HG03457 (cell line): ENCODE measurements around the gene STX3.
A peak's percentile ranks its signal among the peaks of the same experiment; 100 is the strongest.
"Not testable (repeated sequence)": the region's sequence is repeated elsewhere in the genome, so short reads cannot be mapped to it uniquely, and the experiment has no call there.

Experiments
- ATAC-seq: cut with Tn5 transposase; IDR thresholded peaks from one replicate; pipeline ENCODE4 v1.9.1; 2021; ENCODE audit warnings: moderate number of reproducible peaks; ENCODE audit not compliant: unreplicated experiment

The STX3 gene

DNA sequence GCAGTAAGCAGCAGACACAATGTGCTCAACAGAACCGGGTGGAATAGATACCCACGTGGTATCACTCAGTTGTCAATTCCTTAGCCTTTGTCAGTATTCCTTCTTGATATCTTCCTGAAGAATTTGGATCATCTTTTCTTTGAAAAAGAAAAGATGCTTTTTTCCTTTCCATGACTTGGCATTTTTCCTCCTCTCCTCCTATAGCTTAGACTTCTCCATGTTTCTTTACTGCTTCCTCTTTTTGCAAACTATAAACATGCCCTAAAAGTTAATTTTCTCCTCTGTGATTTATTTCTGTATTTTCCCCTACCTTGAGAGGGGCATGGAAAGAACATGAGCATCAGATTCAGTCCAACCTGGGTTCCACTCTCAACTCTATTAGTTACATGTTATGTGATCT lies 78.4 kb downstream of the STX3 start:
- ATAC-seq: no peak

DNA sequence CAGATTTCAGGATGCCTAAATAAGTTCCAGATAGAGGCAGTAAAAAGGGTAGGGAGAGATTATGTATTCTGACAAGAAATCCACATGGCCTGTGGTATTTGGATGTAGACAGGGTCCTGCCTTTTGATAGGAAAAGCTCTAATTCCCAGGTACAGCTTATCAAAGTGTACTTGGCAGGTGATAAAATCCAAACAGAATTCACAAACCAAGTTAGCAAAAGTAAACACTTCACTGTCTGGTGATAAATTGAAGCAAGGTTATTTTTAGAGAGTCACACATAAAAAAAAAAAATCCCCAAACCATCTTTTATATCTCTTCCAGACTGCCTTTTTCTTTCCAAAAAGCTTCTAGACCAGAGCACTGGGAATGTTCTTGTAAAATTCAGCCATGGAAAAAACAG lies 84.4 kb downstream of the STX3 start:
- no peak for ATAC-seq

DNA sequence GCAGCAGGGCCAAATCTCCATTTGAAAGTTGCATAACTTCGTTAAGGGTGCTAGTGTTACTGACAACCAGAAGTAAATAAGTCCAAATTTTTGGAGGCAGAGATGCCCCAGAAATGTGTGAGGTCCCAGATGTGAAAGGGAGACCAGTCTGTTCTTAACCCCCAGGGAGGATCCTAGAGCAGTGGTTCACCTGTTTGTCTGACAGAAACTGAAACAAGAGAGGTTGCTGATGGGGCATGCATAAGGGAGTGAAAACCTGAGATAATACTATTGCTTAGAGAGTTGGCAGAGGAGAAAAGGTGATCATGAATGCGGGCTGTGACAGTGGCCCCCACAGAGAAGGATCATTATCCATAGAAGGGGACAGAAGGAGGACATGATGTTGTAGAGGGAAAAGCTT lies 86.3 kb downstream of the STX3 start:
- peak; percentile 87 for ATAC-seq

DNA sequence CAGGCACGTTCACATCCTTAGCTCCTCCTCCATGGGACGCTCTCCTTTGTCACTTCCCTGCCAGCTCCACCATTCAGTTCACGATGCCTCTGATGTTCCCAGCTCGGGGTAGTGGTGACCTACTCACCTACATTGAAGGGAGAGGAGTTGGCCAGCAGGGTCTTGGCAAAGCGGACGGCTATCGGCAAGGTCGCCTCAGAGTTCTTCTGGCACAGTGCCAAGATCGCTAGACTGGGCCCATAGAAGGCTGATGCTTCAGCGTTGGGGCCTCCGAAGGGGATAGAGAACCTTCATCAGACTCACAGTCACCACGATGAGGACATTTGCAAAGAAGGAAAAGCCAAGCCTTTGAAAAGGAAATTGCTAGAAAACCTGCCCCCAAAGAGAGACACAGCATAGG lies 87.1 kb downstream of the STX3 start:
- ATAC-seq: no peak

DNA sequence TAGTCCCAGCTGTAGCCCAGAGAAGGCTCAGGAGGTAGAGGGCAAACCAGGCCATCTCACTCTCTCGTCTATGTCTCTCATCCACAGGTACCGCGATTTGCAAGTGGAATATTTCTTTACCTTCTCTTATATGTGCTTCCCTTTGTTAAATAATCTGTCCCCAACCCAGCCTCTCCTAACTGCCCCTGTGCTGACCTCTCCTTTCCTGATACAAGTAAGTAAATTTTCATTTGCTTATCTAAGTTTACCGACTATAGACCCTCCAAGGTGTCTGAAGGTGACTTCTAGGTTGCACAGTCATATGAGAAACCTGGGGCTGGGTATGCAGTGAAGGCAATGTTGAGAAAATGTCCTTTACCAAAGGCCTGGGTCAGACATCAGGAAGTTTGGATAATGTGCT lies 90.2 kb downstream of the STX3 start, which contains the start of gene CBLIF:
TSS of gene CBLIF (minus strand) at position 101 of the 400 bp plus-strand sequence. CDS start at position 55, 46 bp downstream.
- no peak for ATAC-seq

DNA sequence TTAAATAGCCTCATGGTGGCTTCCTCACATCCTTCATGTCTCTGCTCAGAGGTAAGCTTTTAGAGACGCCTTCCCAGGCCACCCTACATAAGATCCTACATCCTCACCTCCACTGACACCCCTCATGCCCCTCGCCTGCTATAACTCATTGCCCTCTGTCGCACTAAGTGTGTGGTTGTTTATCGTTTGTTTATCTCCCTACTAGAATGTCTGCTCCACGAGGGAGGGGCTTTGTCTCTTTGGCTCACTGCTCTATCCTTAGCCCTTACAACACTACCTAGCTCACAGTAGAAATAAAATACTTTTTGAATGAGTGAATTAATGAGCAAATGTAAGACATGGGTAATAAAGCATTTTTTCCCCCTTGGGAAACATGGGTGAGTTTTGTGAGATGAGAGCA lies 91.4 kb downstream of the STX3 start:
- no peak for ATAC-seq

DNA sequence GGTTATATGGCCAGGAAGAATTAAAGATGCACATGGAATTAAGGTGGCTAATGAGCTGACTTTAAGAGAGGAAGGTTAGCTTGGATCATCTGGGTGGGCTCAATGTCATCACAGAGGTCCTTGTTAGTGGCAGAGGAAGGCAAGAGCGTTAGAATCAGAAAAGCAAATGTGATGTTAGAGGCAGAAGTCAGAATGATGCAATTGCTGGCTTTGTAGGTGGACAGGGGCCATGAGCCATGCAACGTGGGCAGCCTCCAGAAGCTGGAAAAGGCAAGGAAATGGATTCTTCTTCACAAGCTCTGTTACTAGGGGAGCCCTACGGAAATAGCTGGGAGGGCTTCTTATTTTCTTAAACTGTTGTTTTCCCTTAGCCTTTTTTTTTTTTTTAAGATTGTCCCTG lies 92.5 kb downstream of the STX3 start:
- ATAC-seq: no peak

DNA sequence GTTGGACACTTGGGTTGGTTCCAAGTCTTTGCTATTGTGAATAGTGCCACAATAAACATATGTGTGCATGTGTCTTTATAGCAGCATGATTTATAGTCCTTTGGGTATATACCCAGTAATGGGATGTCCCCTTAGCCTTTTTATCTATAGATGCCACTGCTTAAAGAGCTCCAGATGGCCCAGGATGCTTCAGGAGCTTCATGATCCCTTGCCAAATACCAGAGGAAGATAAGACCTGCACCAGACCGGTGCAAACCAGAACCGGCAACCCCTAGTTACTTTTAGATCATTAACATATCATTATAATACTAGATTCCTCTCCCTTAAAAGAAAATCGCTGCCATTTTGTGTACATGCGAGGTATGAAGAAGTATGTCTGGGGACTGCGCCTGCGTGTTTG lies 93.3 kb downstream of the STX3 start:
- ATAC-seq: not testable (repeated sequence)

DNA sequence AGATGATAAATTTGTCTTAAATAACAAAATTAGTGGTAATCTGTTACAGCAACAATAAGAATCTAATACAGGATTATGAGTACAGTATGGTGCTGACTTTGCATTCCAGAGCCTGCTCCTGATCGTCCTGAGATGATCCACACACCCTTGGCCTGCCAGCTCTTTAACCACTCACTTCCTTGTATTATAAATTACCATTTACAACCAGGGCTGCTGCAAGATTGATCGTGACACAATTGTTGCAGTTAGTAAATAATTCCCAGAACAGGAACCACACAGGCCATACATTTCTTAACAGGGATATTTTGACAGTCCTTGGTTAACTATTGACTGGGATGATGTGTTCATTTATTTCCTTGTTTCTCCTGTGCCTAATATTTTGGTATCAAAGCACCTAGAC lies 94.0 kb downstream of the STX3 start:
- no peak for ATAC-seq

DNA sequence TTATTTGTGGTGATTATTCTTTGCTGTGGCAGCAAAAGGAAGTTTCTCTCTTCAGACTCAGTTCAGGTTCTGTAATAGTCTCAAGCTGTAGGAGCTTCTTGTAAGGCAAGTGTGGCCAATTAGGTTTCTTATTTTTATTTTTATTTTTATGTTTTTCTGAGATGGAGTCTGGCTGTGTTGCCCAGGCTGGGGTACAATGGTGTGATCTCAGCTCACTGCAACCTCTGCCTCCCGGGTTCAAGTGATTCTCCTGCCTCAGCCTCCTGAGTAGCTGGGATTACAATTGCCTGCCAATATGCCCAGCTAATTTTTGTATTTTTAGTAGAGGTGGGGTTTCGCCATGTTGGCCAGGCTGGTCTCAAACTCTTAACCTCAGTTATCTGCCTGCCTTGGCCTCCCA lies 94.4 kb downstream of the STX3 start:
- ATAC-seq: not testable (repeated sequence)

DNA sequence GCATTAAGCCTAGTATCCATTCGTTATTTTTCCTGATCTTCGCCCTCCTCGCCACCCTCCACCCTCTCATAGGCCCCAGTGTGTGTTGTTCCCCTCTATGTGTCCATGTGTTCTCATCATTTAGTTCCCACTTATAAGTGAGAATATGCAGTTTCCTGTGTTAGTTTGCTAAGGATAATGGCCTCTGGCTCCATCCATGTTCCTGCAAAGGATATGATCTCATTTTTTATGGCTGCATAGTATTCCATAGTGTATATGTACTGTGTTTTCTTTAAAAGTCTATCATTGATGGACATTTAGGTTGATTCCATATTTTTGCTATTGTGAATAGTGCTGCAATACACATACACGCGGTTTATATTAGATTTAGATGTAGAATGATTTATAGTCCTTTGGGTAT lies 96.2 kb downstream of the STX3 start:
- not testable (repeated sequence) for ATAC-seq

DNA sequence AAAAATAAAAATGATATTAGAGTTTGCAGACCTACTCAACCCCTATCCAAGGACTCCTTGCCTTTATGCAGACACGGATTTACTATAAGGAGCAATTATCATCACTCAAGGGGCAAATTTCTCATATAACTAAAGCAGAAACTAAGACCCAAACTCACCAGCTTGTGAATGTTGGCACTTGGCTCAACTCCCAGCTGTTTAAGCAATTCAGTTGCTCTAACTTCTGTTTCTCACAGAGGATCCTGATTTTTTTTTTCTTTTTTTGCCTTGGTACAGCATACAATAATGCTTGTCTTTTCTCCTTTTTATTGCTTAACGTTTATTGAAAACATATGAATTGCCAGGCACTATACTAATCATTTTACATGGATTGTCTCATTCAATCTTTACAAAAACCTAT lies 99.7 kb downstream of the STX3 start:
- ATAC-seq: no peak
